NT2/D1 (cell line): ENCODE measurements around the gene LCE2D.
A peak's percentile ranks its signal among the peaks of the same experiment; 100 is the strongest.

Source experiments
- DNase-seq: peaks from one replicate; pipeline ENCODE4 v3.0.0-alpha.2; 2011; ENCODE audit warnings: low read depth, low spot score
- H3K27me3 ChIP-seq: 2 replicates; pipeline ENCODE4 v1.6.0; 2011; ENCODE audit warnings: mild to moderate bottlenecking; ENCODE audit not compliant: insufficient read length, insufficient read depth
- H3K36me3 ChIP-seq: 2 replicates; pipeline ENCODE4 v1.6.1; 2011; ENCODE audit warnings: mild to moderate bottlenecking, low read length, mixed read lengths; ENCODE audit not compliant: insufficient read depth, insufficient read length
- H3K4me1 ChIP-seq: 2 replicates; pipeline ENCODE4 v1.5.1; 2011; ENCODE audit not compliant: insufficient read depth, insufficient read length
- H3K4me3 ChIP-seq: 2 replicates; pipeline ENCODE4 v1.5.1; 2011; ENCODE audit warnings: low read depth; ENCODE audit not compliant: insufficient read length
- H3K9ac ChIP-seq: 2 replicates; pipeline ENCODE4 v1.6.0; 2011; ENCODE audit warnings: low read depth; ENCODE audit not compliant: insufficient read length
- H3K9me3 ChIP-seq: 2 replicates; pipeline ENCODE4 v1.5.1; 2011; ENCODE audit warnings: mild to moderate bottlenecking, low read length; ENCODE audit not compliant: insufficient read depth
- SUZ12 ChIP-seq: IDR thresholded peaks from 2 replicates; pipeline ENCODE4 v1.6.1; 2011; ENCODE audit not compliant: insufficient read length, insufficient read depth; ENCODE audit errors: extremely low read depth
- YY1 ChIP-seq: IDR thresholded peaks from 2 replicates; pipeline ENCODE4 v1.6.1; 2011; ENCODE audit not compliant: insufficient read length, insufficient read depth
- ZNF274 ChIP-seq: IDR thresholded peaks from 2 replicates; pipeline ENCODE4 v1.6.1; 2011; ENCODE audit warnings: mild to moderate bottlenecking, low read depth, low read length

Gene LCE2D

GRCh38 chr1:152663098-152663497 is at the start of gene LCE2D:
Gene LCE2D, plus strand, starts transcription at chr1:152663380. Its CDS starts 726 bp downstream, at chr1:152664106.
- H3K9ac ChIP-seq: no peak within 1 kb of the TSS
- no peaks in the 10 kb centered on the region for H3K4me1 ChIP-seq
- H3K36me3 ChIP-seq: no peaks in the 10 kb centered on the region
- TF ChIP-seq ZNF274: no peak
- no peak for TF ChIP-seq SUZ12
- no peak for TF ChIP-seq YY1
- no peaks in the 10 kb centered on the region for H3K9me3 ChIP-seq
- no peak within 1 kb of the TSS for H3K4me3 ChIP-seq
- no peaks in the 10 kb centered on the region for H3K27me3 ChIP-seq
- no peak for DNase-seq

GRCh38 chr1:152613511-152613910 is 49.7 kb upstream of the LCE2D start, which contains the start of gene LCE3B:
Gene LCE3B, plus strand, starts transcription at chr1:152613811. Its CDS starts 0 bp downstream, at chr1:152613811.
- no peaks in the 10 kb centered on the region for H3K36me3 ChIP-seq
- no peak within 1 kb of the TSS for H3K4me3 ChIP-seq
- no peaks in the 10 kb centered on the region for H3K4me1 ChIP-seq
- no peak within 1 kb of the TSS for H3K9ac ChIP-seq
- TF ChIP-seq ZNF274 (no peak), SUZ12 (no peak), YY1 (no peak)
- DNase-seq: no peak
- no peaks in the 10 kb centered on the region for H3K27me3 ChIP-seq
- peaks cover 11% of the 10 kb centered on the region for H3K9me3 ChIP-seq

GRCh38 chr1:152621993-152622392 is 41.2 kb upstream of the LCE2D start:
- no peaks in the 10 kb centered on the region for H3K27me3 ChIP-seq
- TF ChIP-seq ZNF274 (no peak), SUZ12 (no peak), YY1 (no peak)
- peaks cover 7% of the 10 kb centered on the region for H3K4me1 ChIP-seq
- peaks cover 27% of the 10 kb centered on the region for H3K9me3 ChIP-seq
- H3K36me3 ChIP-seq: no peaks in the 10 kb centered on the region
- no peak for DNase-seq
- no peak overlapping the region for H3K4me3 ChIP-seq
- no peak overlapping the region for H3K9ac ChIP-seq

GRCh38 chr1:152622803-152623202 is 40.4 kb upstream of the LCE2D start, which contains the start of gene LCE3A:
Gene LCE3A, minus strand, starts transcription at chr1:152623103. Its CDS starts 0 bp downstream, at chr1:152623103.
- H3K36me3 ChIP-seq: no peaks in the 10 kb centered on the region
- no peak within 1 kb of the TSS for H3K4me3 ChIP-seq
- H3K9ac ChIP-seq: peak within 1 kb of the TSS; percentile 16
- no peaks in the 10 kb centered on the region for H3K27me3 ChIP-seq
- TF ChIP-seq ZNF274: no peak
- no peak for TF ChIP-seq YY1
- no peak for TF ChIP-seq SUZ12
- DNase-seq: no peak
- H3K4me1 ChIP-seq: peaks cover 7% of the 10 kb centered on the region
- H3K9me3 ChIP-seq: peaks cover 23% of the 10 kb centered on the region

- peaks cover 7% of the 10 kb centered on the region for H3K4me1 ChIP-seq
- no peak for TF ChIP-seq ZNF274
- TF ChIP-seq SUZ12: no peak
- TF ChIP-seq YY1: no peak
- DNase-seq: peak; percentile 49
- H3K9me3 ChIP-seq: peaks cover 18% of the 10 kb centered on the region
- no peak overlapping the region for H3K9ac ChIP-seq
- peaks cover 3% of the 10 kb centered on the region for H3K27me3 ChIP-seq
- no peaks in the 10 kb centered on the region for H3K36me3 ChIP-seq
- H3K4me3 ChIP-seq: no peak overlapping the region
Measured at GRCh38 chr1:152623203-152623844, 39.9 kb upstream of the LCE2D start.

- no peak for DNase-seq
- H3K9me3 ChIP-seq: no peaks in the 10 kb centered on the region
- no peaks in the 10 kb centered on the region for H3K36me3 ChIP-seq
- peaks cover 7% of the 10 kb centered on the region for H3K4me1 ChIP-seq
- TF ChIP-seq ZNF274: no peak
- no peak for TF ChIP-seq SUZ12
- no peak for TF ChIP-seq YY1
- H3K4me3 ChIP-seq: no peak overlapping the region
- H3K27me3 ChIP-seq: peaks cover 3% of the 10 kb centered on the region
- no peak overlapping the region for H3K9ac ChIP-seq
Measured at GRCh38 chr1:152626744-152627143, 36.4 kb upstream of the LCE2D start.

- Histone ChIP-seq H3K27me3 (peaks cover 3% of the 10 kb centered on the region), H3K4me1 (no peaks in the 10 kb centered on the region), H3K9ac (no peak overlapping the region), H3K4me3 (no peak overlapping the region), H3K36me3 (no peaks in the 10 kb centered on the region), H3K9me3 (no peaks in the 10 kb centered on the region)
- no peak for TF ChIP-seq SUZ12
- no peak for TF ChIP-seq ZNF274
- no peak for TF ChIP-seq YY1
- DNase-seq: no peak
Measured at GRCh38 chr1:152630596-152630995, 32.6 kb upstream of the LCE2D start.
